HG02571 (cell line): ENCODE measurements around the gene VPS26C.

Source experiments
- ATAC-seq: cut with Tn5 transposase; IDR thresholded peaks from one replicate; pipeline ENCODE4 v1.9.1; 2021; ENCODE audit warnings: mild to moderate bottlenecking, moderate library complexity; ENCODE audit not compliant: unreplicated experiment

Gene VPS26C

GRCh38 chr21:37266515-37267221, 466 bp downstream of the VPS26C start:
- ATAC-seq = peak; percentile 4

DNA sequence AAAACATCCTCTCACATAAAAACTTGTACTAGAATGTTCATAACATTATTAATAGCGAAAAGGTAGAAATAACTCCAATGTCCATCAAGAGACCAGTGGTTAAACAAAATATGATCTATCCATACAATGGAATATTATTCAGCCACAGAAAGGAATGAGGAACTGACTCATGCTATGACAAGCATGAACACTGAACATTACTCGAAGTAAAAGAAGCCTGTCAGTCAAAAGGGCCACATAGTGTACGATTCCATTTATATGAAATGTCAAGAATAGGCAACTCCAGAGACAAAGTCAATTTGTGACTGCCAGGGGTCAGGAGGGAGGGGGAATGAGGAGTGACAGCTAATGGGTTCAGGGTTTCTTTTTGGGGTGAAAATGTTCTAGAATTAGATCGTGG, 2.3 kb downstream of the VPS26C start:
- no peak for ATAC-seq

DNA sequence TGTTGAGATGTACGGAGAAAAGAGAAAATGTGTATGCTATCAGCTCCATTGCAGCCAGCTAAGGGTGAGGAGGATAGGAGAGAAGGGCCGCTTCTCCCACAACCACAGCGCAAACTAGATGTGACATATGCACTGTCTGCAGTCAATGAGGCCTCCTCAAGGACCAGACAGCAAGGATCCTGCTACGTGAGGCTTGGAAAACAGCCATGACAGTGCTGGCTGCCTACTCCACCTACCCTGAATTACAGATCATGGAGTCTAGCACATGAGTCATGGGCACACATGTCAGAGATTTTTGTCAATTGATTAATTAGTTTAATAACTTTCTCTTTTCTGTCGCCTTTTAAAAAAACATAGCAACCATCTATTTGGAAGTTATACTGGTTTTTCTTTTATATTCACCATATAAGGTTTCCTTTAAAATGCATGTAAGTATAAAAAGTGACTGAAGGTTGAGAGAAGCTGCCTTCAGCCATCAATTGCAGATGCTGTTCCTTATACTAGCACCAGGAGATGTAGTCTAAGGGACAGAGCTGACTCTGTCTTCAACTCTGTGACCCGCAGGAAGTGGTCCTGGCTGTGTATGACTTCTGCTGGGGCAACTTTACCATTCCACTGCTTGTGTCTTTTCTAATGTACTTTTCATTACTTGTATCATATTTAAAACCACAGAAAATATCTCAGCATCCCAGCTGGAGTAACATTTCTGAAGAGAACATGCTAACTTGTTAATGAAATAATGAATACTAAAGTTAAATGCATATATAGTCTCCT, 3.1 kb downstream of the VPS26C start:
- no peak for ATAC-seq

DNA sequence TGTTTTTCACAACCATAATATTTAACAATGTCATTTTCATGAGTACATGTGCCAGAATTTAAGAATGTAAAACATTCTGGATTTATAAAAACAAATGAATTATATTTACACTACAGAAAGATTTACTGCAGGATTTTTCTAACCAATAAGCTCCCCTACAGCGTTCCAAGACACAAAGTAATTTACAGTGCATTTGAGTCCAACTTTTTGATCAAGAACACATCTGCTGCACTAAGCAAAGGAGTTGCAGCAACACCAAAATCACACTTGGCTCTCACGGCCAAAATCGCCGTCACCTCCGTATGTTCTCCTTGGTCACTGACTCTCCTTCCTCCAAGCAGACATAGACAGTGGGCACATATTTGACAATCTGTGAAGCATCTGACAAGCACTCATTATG, 7.7 kb downstream of the VPS26C start:
- ATAC-seq = no peak

GRCh38 chr21:37257967-37258877, 8.9 kb downstream of the VPS26C start:
- ATAC-seq = peak; percentile 59

DNA sequence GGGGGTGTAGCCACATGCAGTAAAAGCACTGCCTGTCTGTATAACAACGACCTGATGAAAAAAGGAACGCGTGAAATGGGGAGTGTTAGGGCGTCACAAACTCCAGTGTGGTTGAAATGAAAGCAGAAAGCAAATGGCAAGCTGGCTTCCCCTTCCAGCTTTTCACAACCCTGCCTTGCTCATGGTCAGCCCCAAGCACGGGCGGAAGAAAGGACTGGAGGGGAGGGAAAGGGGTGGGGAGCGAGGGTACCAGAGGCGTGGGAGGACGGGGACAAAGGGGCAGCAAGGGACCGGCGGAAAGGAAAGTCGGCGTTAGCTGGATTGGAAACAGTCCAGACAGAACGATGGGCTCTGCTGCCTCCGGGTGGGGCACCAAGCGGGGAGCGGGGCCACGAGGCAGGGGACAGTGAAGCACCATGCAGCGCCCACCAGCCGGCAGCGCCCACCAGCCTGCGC, 9.6 kb downstream of the VPS26C start:
- ATAC-seq = peak; percentile 36

- no peak for ATAC-seq
Observed at GRCh38 chr21:37253991-37254390, 13.1 kb downstream of the VPS26C start.

DNA sequence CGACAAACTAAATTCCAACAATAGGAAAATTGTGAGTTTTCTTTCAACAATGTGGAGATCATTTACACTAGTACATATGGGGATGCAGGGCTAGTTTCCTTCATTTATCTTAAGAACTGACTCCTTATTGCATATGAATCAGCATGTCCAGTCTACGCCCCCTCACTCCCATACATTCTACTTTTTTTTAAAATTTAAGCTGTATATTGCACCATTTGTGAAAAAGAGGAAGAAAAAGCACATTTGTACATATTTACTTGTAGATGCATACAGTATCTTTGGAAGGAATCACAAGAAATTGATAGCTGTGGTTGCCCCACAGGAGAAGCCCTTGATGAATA, 15.9 kb downstream of the VPS26C start:
- ATAC-seq = no peak

GRCh38 chr21:37249112-37249904, 17.8 kb downstream of the VPS26C start:
- no peak for ATAC-seq

DNA sequence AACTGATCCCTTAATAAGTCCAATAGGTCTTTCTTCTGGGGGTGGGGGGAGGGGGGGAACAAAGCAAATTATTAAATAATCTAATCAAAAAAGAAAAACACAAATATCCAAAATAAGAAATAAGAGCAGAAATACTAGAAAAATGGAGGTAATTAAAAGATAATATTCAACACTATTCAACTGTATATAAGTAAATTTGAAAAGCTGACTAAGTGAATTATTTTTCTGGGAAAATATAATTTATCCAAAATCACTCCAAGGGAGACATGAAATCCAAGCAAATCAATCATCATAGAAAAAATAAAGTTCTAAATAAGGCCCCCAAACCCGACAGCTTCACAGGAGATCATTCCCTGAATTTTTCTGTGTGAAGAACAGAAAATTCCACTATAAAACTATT, 18.8 kb downstream of the VPS26C start:
- no peak for ATAC-seq

- ATAC-seq = no peak
Observed at GRCh38 chr21:37245151-37245550, 22.0 kb downstream of the VPS26C start.

DNA sequence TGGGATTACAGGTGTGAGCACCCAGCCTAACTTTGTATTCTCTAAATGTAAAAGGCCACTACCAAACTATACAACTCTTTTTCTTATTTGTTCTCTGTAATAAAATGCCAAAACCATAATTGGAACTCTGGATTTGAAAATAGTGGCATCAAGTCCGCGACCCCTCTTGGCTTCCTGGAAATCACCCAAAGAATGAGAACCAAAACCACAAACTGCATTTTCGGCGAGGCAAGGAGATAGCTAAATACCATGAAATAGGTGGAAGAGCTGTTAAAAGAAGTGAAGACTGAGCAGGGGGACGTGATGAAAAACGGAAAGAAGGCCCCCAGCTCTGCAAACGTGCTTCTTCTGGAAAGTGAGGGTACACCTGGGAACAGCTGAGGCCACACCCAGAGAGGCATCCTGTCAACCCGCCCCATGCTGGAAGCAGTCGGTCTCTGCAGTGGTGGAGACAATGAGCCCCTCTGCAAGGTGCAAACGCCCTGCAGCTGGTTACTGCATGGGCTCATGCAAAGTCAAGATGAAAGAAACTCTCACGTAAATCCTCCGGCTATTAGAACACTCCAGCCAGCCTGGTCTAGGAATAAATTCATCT, 22.5 kb downstream of the VPS26C start:
- ATAC-seq = no peak

DNA sequence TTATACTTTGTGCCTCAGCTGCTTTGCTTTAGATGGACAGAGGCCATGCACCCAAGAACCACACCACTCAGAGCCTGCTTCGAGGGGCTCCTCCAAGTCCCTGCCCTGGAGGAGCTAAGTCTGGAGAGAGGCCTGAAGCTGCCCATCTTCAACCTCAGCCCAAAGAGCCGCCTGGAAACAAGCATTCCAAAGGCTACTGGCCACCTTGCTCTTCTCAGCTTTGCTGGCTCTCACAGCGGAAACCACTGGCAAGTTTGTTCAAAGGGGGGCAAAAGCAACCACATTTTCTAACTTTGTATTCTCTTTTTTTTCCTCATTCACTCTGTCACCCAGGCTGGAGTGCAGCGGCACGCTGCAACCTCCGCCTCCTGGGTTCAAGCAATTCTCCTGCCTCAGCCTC, 23.2 kb downstream of the VPS26C start:
- ATAC-seq = no peak

- no peak for ATAC-seq
Observed at GRCh38 chr21:37241426-37241825, 25.7 kb downstream of the VPS26C start.

- no peak for ATAC-seq
Observed at GRCh38 chr21:37240978-37241377, 26.2 kb downstream of the VPS26C start.

- no peak for ATAC-seq
Observed at GRCh38 chr21:37237764-37238163, 29.4 kb downstream of the VPS26C start.

DNA sequence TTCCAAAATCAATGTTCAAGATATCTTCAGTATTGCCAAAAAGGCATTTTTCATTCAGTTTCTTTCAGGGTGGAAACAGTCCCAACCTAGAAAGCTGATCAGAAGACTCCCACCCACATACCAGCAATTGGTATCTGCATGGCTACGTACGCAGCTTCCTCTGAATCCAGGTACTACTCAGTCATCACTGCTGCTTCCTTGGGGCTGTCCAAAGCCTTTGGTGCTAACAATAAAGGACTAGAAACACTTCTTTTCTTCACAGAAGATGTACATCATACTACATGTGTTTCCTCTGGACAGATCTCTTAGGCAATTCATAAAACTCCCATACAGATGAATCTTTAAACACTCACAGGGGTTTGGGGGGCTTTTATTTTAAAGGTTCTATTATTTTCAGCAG, 29.8 kb downstream of the VPS26C start:
- ATAC-seq = no peak

GRCh38 chr21:37233551-37234146, 33.5 kb downstream of the VPS26C start:
- no peak for ATAC-seq

DNA sequence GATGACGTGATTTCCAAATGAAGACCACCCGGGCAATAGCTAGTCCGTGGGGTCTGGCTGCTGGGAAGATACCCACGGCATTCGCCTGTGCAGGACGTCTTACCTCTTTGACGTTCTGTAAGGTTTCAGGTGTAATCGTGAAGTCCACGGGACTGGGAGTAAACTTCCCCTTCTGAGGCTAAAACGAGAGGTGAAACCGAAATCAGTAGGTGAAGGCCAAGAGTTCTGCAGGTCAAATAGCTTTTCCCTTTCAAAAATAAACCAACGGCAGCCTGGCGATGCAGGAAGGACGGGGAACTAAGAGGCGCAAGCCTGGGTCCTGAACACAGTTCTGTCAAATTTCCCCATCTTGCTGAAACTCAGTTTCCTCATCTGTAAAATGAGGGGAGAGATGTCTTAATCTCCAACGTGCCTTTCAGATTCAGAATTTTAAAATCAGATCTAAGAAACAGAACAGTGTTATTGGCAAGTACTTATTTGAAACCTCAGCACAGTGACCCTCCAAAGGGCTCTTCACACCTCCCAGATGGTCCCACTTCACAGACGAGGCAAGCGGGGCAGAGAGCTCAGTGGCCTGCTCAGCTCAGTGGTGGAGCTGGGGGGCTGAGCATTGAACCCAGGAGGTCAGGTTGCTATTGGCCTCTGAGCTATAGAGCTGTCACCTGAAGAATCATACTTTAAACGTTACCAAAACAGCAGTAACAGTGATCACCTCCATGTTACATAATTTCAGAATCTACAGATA, 34.7 kb downstream of the VPS26C start:
- ATAC-seq = no peak
